ENCODE data around the gene MARK1. TPM values are rescaled to one million over a fixed set of nuclear protein-coding genes. Genes with fewer than 3 reads are reported as not detected.

The MARK1 gene
- total RNA-seq, 1 experiment from 2014 or later = 17.8 TPM

DNA sequence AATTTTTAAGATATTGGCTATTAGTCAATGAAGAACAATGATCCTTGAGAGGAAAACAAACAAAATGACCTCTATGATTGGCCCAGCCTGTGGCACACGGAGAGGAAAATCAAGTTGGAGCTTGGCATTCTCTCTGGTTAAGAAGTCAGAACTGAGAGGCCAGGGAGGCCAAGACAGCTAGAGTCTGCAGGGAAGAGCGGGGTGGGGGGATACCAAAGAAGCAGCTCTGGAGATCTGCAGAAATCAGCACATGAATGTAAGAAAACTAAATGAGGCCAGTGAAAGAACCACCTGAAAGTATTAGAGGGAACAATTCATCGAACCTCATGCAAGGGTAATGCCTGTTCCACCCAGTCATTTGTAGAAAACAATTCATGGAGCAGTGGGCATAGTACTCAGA is 138.4 kb downstream of the MARK1 start:
- Histone ChIP-seq H4K91ac (ENCODE audit: insufficient read length, low read depth, low read length) (no peak overlapping the region), H3K23me2 (ENCODE audit: insufficient read length, low read depth, low read length, poor library complexity, severe bottlenecking) (no peaks in the 10 kb centered on the region), H3K4me2 (ENCODE audit: insufficient read depth, insufficient read length, low read length) (no peak overlapping the region), H3K27me3 (ENCODE audit: insufficient read depth, low read length) (no peaks in the 10 kb centered on the region), H3K56ac (ENCODE audit: insufficient read length, low read depth, low read length) (no peak overlapping the region), H3K27ac (ENCODE audit: insufficient read length, low read depth, low read length) (no peak overlapping the region), H3K9ac (ENCODE audit: extremely low read depth, insufficient read length, low read length) (no peak overlapping the region), H3K4me1 (ENCODE audit: insufficient read depth, low read length) (no peaks in the 10 kb centered on the region), H3T11ph (ENCODE audit: low read length) (no peak overlapping the region), H3K79me2 (ENCODE audit: insufficient read depth, low read length) (no peaks in the 10 kb centered on the region), H2BK120ac (ENCODE audit: low read depth, low read length, poor library complexity, severe bottlenecking) (no peak overlapping the region), H3K4ac (ENCODE audit: low read depth, low read length) (no peak overlapping the region), H2BK12ac (ENCODE audit: insufficient read length, low read depth, low read length) (no peak overlapping the region), H2AFZ (ENCODE audit: low read length) (no peak overlapping the region), H2BK20ac (ENCODE audit: low read depth, low read length, poor library complexity, severe bottlenecking) (no peak overlapping the region), H2BK15ac (ENCODE audit: low read depth, low read length) (no peak overlapping the region), H2AK5ac (ENCODE audit: insufficient read length, low read length) (no peak overlapping the region), H3K9me3 (ENCODE audit: control insufficient read depth, low read depth, low read length) (no peaks in the 10 kb centered on the region), H4K20me1 (ENCODE audit: control insufficient read depth, insufficient read depth, insufficient read length) (no peaks in the 10 kb centered on the region), H2BK5ac (ENCODE audit: insufficient read length, low read length) (no peak overlapping the region), H3K18ac (ENCODE audit: insufficient read length, low read depth, low read length) (no peak overlapping the region), H4K5ac (ENCODE audit: insufficient read length, low read depth, low read length) (no peak overlapping the region), H4K8ac (replicated peaks; ENCODE audit: insufficient read length, low read depth, low read length) (no peak overlapping the region), H3K23ac (ENCODE audit: insufficient read length, low read depth, low read length) (no peak overlapping the region), H3K14ac (ENCODE audit: insufficient read depth, low read length) (no peak overlapping the region), H3K79me1 (ENCODE audit: insufficient read depth, low read depth, low read length, poor library complexity, severe bottlenecking) (no peaks in the 10 kb centered on the region)
- Mint-ChIP-seq H3K27ac (peak overlapping the region; percentile 53 to 82 (median 74); a peak in 4 of 7 replicates), H3K9me3 (peaks cover 0 to 10% of the 10 kb centered on the region in 2 experiments), H3K4me1 (peaks cover 6% of the 10 kb centered on the region in 2 experiments), H3K4me3 (no peak overlapping the region), H3K36me3 (ENCODE audit: insufficient read depth in 1 of 3, low read depth in 3 of 3) (peaks cover 3 to 9% (median 5%) of the 10 kb centered on the region in 3 experiments; a peak in 5 of 7 replicates), H3K27me3 (ENCODE audit: low read depth) (peaks cover 1% of the 10 kb centered on the region; the same call in 1 of the 2 replicates)
- no CpG with 5 or more reads among the region's 3 CpGs for WGBS (ENCODE audit: extremely low coverage, insufficient read length, low lambda C conversion rate)
- TF ChIP-seq, protein P1, sequence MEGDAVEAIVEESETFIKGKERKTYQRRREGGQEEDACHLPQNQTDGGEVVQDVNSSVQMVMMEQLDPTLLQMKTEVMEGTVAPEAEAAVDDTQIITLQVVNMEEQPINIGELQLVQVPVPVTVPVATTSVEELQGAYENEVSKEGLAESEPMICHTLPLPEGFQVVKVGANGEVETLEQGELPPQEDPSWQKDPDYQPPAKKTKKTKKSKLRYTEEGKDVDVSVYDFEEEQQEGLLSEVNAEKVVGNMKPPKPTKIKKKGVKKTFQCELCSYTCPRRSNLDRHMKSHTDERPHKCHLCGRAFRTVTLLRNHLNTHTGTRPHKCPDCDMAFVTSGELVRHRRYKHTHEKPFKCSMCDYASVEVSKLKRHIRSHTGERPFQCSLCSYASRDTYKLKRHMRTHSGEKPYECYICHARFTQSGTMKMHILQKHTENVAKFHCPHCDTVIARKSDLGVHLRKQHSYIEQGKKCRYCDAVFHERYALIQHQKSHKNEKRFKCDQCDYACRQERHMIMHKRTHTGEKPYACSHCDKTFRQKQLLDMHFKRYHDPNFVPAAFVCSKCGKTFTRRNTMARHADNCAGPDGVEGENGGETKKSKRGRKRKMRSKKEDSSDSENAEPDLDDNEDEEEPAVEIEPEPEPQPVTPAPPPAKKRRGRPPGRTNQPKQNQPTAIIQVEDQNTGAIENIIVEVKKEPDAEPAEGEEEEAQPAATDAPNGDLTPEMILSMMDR (conservative IDR thresholded peaks at IDR 0.05) = no peak
- no peak for DNase-seq
